ENCODE data around the gene STX4.
A peak's percentile ranks its signal among the peaks of the same experiment; 100 is the strongest.

The STX4 gene

DNA sequence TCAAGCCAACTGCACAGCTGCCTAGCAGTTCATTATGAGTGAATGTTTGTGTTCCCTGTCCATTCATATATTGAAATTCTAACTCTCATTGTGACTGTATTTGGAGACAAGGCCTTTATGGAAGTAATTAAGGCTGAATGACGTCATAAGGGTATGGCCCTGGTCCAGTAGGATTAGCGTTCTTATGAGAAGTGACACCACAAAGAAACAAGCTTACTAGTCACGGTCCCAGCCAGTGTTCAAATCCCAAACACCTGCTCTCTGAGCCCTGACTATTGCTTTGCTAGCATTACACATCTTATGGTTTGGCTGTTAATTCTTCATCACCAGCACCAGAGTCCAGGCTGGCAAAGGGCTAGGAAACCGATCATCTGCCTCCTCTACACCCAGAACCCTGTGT, 38.5 kb downstream of the STX4 start:
- no peak for DNase-seq

- DNase-seq, result peak; percentile 58
Measured at GRCh38 chr16:31072540-31073141, 39.3 kb downstream of the STX4 start.

GRCh38 chr16:31073142-31073969, 40.0 kb downstream of the STX4 start:
- DNase-seq, result peak; percentile 95

DNA sequence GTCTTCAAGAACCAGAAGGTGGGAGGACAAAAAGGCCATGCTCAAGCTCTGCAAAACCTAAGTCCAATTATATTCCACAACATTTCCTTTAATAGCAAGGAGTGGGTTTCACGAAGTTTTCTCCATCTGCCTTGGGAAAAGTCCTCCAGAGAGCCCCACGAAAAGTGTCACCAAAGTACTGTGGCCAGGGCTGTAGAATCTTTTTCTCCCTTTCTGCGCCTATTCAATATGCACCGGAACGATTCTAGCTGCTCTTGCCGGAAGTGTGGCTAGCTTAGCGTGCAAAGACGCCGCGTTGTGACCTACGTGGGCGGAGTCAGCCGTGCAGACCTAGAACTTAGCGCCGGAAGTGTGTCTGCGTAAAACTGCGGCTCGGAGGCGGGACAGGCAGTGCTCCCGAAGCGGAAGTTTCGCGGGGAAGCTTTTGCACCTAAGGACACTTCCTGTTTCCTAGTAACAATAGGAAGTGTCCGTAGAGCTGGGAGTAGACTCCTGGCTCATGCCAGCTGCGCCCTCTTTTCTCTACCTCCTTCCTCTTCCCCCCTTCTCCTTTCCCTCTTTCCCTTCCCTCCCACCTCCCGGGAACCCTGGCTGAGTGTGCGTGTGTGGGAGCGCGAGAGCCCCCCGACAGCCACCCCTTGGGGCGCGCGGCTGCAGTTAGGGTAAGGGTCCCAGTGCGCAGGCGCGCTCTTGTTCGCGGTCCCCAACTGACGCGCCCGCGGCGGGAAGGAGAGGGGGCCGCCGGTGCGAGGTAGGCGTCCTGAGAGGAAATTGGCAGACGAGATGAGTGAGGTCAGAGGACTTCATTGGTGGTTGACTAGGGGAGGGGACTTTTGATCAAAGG, 40.8 kb downstream of the STX4 start, which contains the start of the genes ZNF646 and ZNF668:
TSS of gene ZNF646 (plus strand) at position 453 of the 844 bp plus-strand sequence. CDS start 1,903 bp downstream, outside the sequence.
TSS of gene ZNF668 (minus strand) at position 271 of the 844 bp plus-strand sequence. CDS start 9,781 bp downstream, outside the sequence.
- DNase-seq, result peak; percentile 99

GRCh38 chr16:31074814-31075183, 41.4 kb downstream of the STX4 start:
- DNase-seq, result no peak

DNA sequence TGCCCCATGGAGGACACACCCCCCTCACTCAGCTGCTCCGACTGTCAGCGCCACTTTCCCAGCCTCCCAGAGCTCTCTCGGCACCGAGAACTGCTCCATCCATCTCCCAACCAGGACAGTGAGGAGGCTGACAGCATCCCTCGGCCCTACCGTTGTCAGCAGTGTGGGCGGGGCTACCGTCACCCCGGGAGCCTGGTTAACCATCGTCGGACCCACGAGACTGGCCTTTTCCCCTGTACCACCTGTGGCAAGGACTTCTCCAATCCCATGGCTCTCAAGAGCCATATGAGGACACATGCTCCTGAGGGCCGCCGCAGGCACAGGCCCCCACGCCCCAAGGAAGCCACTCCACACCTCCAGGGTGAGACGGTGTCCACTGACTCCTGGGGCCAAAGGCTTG, 43.0 kb downstream of the STX4 start:
- no peak for DNase-seq

DNA sequence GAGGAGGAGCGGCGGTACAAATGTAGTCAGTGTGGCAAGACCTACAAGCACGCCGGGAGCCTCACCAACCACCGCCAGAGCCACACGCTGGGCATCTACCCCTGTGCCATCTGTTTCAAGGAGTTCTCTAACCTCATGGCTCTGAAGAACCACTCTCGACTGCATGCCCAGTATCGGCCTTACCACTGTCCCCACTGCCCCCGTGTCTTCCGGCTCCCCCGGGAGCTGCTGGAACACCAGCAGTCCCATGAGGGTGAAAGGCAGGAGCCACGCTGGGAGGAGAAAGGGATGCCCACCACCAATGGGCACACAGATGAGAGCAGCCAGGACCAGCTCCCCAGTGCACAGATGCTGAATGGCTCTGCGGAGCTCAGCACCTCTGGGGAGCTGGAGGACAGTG, 43.7 kb downstream of the STX4 start:
- no peak for DNase-seq

DNA sequence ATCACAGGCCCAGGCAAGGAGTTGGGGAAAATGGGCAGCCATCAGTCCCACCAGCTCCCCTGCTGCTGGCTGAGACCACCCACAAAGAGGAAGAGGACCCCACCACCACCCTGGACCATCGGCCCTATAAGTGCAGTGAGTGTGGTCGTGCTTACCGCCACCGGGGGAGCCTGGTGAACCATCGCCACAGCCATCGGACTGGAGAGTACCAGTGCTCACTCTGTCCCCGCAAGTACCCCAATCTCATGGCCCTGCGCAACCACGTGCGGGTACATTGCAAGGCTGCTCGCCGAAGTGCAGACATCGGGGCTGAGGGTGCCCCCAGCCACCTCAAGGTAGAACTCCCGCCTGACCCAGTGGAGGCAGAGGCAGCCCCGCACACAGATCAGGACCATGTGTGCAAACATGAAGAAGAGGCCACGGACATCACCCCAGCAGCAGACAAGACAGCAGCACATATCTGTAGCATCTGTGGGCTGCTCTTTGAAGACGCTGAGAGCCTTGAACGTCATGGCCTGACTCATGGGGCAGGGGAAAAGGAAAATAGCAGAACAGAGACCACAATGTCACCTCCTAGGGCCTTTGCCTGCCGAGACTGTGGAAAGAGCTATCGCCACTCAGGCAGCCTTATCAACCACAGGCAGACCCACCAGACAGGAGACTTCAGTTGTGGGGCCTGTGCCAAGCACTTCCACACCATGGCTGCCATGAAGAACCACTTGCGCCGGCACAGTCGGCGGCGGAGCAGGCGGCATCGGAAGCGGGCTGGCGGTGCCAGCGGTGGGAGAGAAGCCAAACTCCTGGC, 44.4 kb downstream of the STX4 start:
- no peak for DNase-seq

DNA sequence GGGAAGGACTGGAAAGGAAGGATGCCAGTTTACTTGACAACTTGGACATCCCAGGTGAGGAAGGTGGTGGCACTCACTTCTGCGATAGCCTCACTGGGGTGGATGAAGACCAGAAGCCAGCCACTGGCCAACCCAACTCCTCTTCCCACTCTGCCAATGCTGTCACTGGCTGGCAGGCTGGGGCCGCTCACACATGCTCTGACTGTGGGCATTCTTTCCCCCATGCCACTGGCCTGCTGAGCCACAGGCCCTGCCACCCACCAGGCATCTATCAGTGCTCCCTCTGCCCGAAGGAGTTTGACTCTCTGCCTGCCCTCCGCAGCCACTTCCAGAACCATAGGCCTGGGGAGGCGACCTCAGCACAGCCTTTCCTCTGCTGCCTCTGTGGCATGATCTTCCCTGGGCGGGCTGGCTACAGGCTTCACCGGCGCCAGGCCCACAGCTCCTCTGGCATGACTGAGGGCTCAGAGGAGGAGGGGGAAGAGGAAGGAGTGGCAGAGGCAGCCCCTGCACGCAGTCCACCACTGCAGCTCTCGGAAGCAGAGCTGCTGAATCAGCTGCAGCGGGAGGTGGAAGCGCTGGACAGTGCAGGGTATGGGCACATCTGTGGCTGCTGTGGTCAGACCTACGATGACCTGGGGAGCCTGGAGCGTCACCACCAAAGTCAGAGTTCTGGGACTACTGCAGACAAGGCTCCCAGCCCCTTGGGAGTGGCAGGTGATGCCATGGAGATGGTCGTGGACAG, 45.4 kb downstream of the STX4 start:
- DNase-seq, result no peak

GRCh38 chr16:31079342-31079944, 46.1 kb downstream of the STX4 start:
- no peak for DNase-seq

GRCh38 chr16:31080035-31080629, 46.8 kb downstream of the STX4 start:
- DNase-seq, result no peak

DNA sequence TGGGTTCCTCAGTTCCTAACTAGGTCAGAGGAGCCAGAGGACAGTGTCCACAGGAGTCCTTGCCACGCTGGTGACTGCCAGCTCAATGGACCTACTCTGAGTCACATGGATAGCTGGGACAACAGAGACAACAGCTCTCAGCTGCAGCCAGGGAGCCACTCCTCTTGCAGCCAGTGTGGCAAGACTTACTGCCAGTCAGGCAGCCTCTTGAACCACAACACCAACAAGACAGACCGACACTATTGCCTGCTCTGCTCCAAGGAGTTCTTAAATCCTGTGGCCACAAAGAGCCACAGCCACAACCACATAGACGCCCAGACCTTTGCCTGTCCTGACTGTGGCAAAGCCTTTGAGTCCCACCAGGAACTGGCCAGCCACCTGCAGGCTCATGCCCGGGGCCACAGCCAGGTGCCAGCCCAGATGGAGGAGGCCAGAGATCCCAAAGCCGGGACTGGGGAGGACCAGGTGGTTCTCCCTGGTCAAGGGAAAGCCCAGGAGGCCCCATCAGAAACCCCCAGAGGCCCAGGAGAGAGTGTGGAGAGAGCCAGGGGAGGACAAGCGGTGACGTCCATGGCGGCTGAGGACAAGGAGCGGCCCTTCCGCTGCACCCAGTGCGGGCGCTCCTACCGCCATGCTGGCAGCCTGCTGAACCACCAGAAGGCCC, 47.5 kb downstream of the STX4 start:
- DNase-seq, result no peak

GRCh38 chr16:31081428-31082351, 48.3 kb downstream of the STX4 start:
- DNase-seq, result no peak

- no peak for DNase-seq
Measured at GRCh38 chr16:31082368-31083045, 49.1 kb downstream of the STX4 start.

- no peak for DNase-seq
Measured at GRCh38 chr16:31083081-31083480, 49.7 kb downstream of the STX4 start.

- no peak for DNase-seq
Measured at GRCh38 chr16:31083556-31083955, 50.2 kb downstream of the STX4 start.

DNA sequence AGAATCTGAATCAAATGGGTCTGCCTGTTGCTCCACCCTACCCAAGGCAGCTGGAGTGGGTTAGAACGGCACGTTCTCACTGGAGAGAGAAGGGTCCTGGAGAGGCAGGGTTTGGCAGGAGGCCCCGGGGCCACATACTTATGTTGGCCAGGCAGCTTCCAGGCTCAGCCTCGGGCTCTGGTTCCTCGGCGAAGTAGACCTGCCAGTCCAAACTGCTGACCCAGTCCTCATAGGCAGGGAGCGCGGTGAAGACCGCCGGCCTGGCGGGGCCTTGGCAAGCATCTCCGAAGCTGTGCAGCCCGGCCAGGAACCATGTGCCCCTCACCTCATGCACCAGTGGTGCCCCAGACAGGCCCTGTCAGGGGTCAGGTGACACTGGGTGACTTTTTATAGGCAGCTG, 50.6 kb downstream of the STX4 start:
- DNase-seq, result no peak

- DNase-seq, result no peak
Measured at GRCh38 chr16:31084584-31085302, 51.4 kb downstream of the STX4 start.

Data from stimulated activated CD4-positive, alpha-beta T cell treated with anti-CD3 and anti-CD28 coated beads, Interleukin-15, amount 100 ng/mL, for 24 hours (primary cell).